IMR-90 (cell line): ENCODE measurements around the gene RNF213. TPM values are rescaled to one million over a fixed set of nuclear protein-coding genes. Genes with fewer than 3 reads are reported as not detected.

Experiments used
- ATAC-seq: fragments of 200-7000 bp; cut with Tn5 transposase; 2 replicates; pipeline ENCODE4 v1.9.1; 2020; ENCODE audit warnings: low read depth, mild to moderate bottlenecking, moderate library complexity
- BruUV-seq: library from RNA; stranded (reverse); fragments of 400-500 nt; replicated peaks from 2 replicates; lab custom pipeline; 2021; lab: Mats Ljungman, UMichigan
- CTCF ChIA-PET: fragments of 300-600 bp; formaldehyde crosslinking; extraction: SDS; loops from one replicate; lab custom pipeline; 2021; ENCODE audit warnings: antibody characterized with exemption; lab: Yijun Ruan, JAX
- POLR2A ChIA-PET: fragments of 300-600 bp; sonication (Branson Sonifier 250); formaldehyde crosslinking; loops from one replicate; lab custom pipeline; 2022; ENCODE audit warnings: antibody characterized with exemption; ENCODE audit not compliant: unreplicated experiment; lab: Charles Lee
- DNase-seq: peaks from one replicate; pipeline ENCODE4 v3.0.0; 2013
- H2AFZ ChIP-seq: replicated peaks from 2 replicates; pipeline ENCODE3; 2013; ENCODE audit warnings: low read length, mild to moderate bottlenecking; ENCODE audit not compliant: poor library complexity
- H2AK5ac ChIP-seq: 2 replicates; pipeline ENCODE4 v1.6.1; 2013; ENCODE audit warnings: low read depth, low read length, inconsistent platforms
- H2AK9ac ChIP-seq: replicated peaks from 2 replicates; pipeline ENCODE3; 2013; ENCODE audit warnings: mild to moderate bottlenecking, low read depth, low read length, moderate library complexity; ENCODE audit not compliant: poor library complexity
- H2BK120ac ChIP-seq: 2 replicates; pipeline ENCODE4 v1.6.1; 2013; ENCODE audit warnings: low read depth, low read length, inconsistent platforms
- H2BK15ac ChIP-seq: 3 replicates; pipeline ENCODE4 v1.6.1; 2013; ENCODE audit warnings: low read depth, low read length, inconsistent platforms
- H2BK20ac ChIP-seq: 2 replicates; pipeline ENCODE4 v1.6.1; 2013; ENCODE audit warnings: low read depth, mild to moderate bottlenecking, inconsistent platforms, low read length, moderate library complexity
- H2BK5ac ChIP-seq: 2 replicates; pipeline ENCODE4 v1.6.1; 2013; ENCODE audit warnings: mild to moderate bottlenecking, low read depth, low read length, inconsistent platforms; ENCODE audit not compliant: poor library complexity, severe bottlenecking
- H3K14ac ChIP-seq: replicated peaks from 2 replicates; pipeline ENCODE4 v1.6.1; 2013; ENCODE audit warnings: low read depth, low read length, inconsistent platforms
- H3K18ac ChIP-seq: 2 replicates; pipeline ENCODE4 v1.6.1; 2013; ENCODE audit warnings: low read depth, low read length, control low read depth
- H3K23ac ChIP-seq: 2 replicates; pipeline ENCODE4 v1.6.1; 2013; ENCODE audit warnings: low read depth, low read length, inconsistent platforms
- H3K27ac ChIP-seq: 2 replicates; pipeline ENCODE4 v1.5.1; 2013; ENCODE audit warnings: mild to moderate bottlenecking, control low read depth, low read length; ENCODE audit not compliant: insufficient read depth
- H3K27me3 ChIP-seq: 2 replicates; pipeline ENCODE4 v1.6.1; 2013; ENCODE audit warnings: low read length; ENCODE audit not compliant: control insufficient read depth, insufficient read depth
- H3K36me3 ChIP-seq: 2 replicates; pipeline ENCODE4 v1.6.1; 2013; ENCODE audit warnings: low read length, mixed read lengths; ENCODE audit not compliant: control insufficient read depth, insufficient read depth
- H3K4ac ChIP-seq: 2 replicates; pipeline ENCODE4 v1.6.1; 2013; ENCODE audit warnings: low read depth, low read length, inconsistent platforms
- H3K4me1 ChIP-seq: 2 replicates; pipeline ENCODE4 v1.6.1; 2013; ENCODE audit warnings: low read length, mixed read lengths; ENCODE audit not compliant: control insufficient read depth, insufficient read depth
- H3K4me2 ChIP-seq: 2 replicates; pipeline ENCODE4 v1.6.1; 2013; ENCODE audit warnings: low read depth, mild to moderate bottlenecking, control low read depth, low read length, moderate library complexity
- H3K4me3 ChIP-seq: 2 replicates; pipeline ENCODE4 v1.5.1; 2013; ENCODE audit warnings: low read depth, mild to moderate bottlenecking, control low read depth, low read length, moderate library complexity; ENCODE audit not compliant: insufficient read depth
- H3K56ac ChIP-seq: 2 replicates; pipeline ENCODE4 v1.6.1; 2013; ENCODE audit warnings: low read length, inconsistent platforms; ENCODE audit not compliant: insufficient read depth; ENCODE audit errors: extremely low read depth
- H3K79me1 ChIP-seq, 2 experiments: 2 replicates each; pipeline ENCODE4 v1.6.1; 2013; ENCODE audit warnings: low read length in 2 of 2, inconsistent platforms in 1 of 2, low read depth in 1 of 2
- H3K9ac ChIP-seq: 2 replicates; pipeline ENCODE4 v1.6.1; 2013; ENCODE audit warnings: low read depth, low read length, control low read depth
- H3K9me1 ChIP-seq: 2 replicates; pipeline ENCODE4 v1.6.1; 2013; ENCODE audit warnings: low read length, inconsistent platforms; ENCODE audit not compliant: insufficient read depth
- H3K9me3 ChIP-seq: 2 replicates; pipeline ENCODE4 v1.6.1; 2013; ENCODE audit warnings: low read length; ENCODE audit not compliant: control insufficient read depth, insufficient read depth
- H4K20me1 ChIP-seq: 2 replicates; pipeline ENCODE4 v1.6.1; 2013; ENCODE audit warnings: low read length, inconsistent platforms; ENCODE audit not compliant: insufficient read depth
- H4K5ac ChIP-seq: 2 replicates; pipeline ENCODE4 v1.6.1; 2013; ENCODE audit warnings: mild to moderate bottlenecking, low read depth, low read length, control low read depth
- H4K8ac ChIP-seq, 2 experiments: 2 replicates each; pipeline ENCODE4 v1.6.1; 2013; ENCODE audit warnings: low read depth in 2 of 2, low read length in 2 of 2, control low read depth in 1 of 2, inconsistent platforms in 1 of 2
- H4K91ac ChIP-seq: 2 replicates; pipeline ENCODE4 v1.6.1; 2013; ENCODE audit warnings: low read depth, low read length, inconsistent platforms; ENCODE audit not compliant: insufficient read depth
- BHLHE40 ChIP-seq: fragments of 150-350 bp; IDR thresholded peaks from 2 replicates; pipeline ENCODE4 v1.6.1; 2016; ENCODE audit warnings: mild to moderate bottlenecking, low read depth, low read length
- CEBPB ChIP-seq: IDR thresholded peaks from 2 replicates; pipeline ENCODE4 v1.6.1; 2012; ENCODE audit warnings: low read depth, low read length, improper control_type of control experiment
- FOS ChIP-seq: fragments of 150-350 bp; IDR thresholded peaks from 2 replicates; pipeline ENCODE4 v1.6.1; 2016; ENCODE audit warnings: low read depth, low read length
- MAFK ChIP-seq: IDR thresholded peaks from 2 replicates; pipeline ENCODE4 v1.6.1; 2012; ENCODE audit warnings: low read depth, low read length, improper control_type of control experiment
- MAZ ChIP-seq: IDR thresholded peaks from 2 replicates; pipeline ENCODE4 v1.6.1; 2012; ENCODE audit warnings: low read depth, mild to moderate bottlenecking, low read length, improper control_type of control experiment, moderate library complexity, borderline replicate concordance
- MXI1 ChIP-seq: IDR thresholded peaks from 2 replicates; pipeline ENCODE4 v1.6.1; 2012; ENCODE audit warnings: low read depth, mild to moderate bottlenecking, low read length, moderate library complexity, borderline replicate concordance
- NFE2L2 ChIP-seq: fragments of 150-350 bp; IDR thresholded peaks from 2 replicates; pipeline ENCODE4 v1.6.1; 2016; ENCODE audit warnings: low read depth, mild to moderate bottlenecking, low read length
- RAD21 ChIP-seq: IDR thresholded peaks from 2 replicates; pipeline ENCODE4 v1.6.1; 2012; ENCODE audit warnings: low read length, improper control_type of control experiment
- RCOR1 ChIP-seq: IDR thresholded peaks from 2 replicates; pipeline ENCODE4 v1.6.1; 2012; ENCODE audit warnings: mild to moderate bottlenecking, low read length, improper control_type of control experiment; ENCODE audit not compliant: insufficient replicate concordance
- SMC3 ChIP-seq: fragments of 150-350 bp; IDR thresholded peaks from 2 replicates; pipeline ENCODE4 v1.6.1; 2016; ENCODE audit warnings: low read depth, mild to moderate bottlenecking, antibody characterized with exemption, low read length, moderate library complexity
- WGBS, 2 experiments: methylation state at CpG; one replicate each; pipeline versions ENCODE4 v1.1.5 to v1.1.7; 2013; ENCODE audit warnings: missing lambda C conversion rate in 2 of 2; ENCODE audit not compliant: insufficient read length in 1 of 2; ENCODE audit errors: extremely low coverage in 2 of 2; 5-methylcytosine and 5-hydroxymethylcytosine counted together
- dilution Hi-C: fragments of 300-500 bp; cut with HindIII; formaldehyde crosslinking; loops from one replicate; pipeline ENCODE4 v1.14.3; 2018; ENCODE audit warnings: low sequenced_read_pairs; ENCODE audit not compliant: unreplicated experiment
- in situ Hi-C: fragments of 300-500 bp; cut with MboI; formaldehyde crosslinking; loops from 3 replicates; pipeline ENCODE4 v1.14.3; 2019; ENCODE audit warnings: low sequenced_read_pairs, inconsistent platforms, mixed read lengths
- intact Hi-C: fragments of 100-400 bp; cut with micrococcal nuclease; formaldehyde crosslinking; loops from 2 replicates; pipeline ENCODE4 v1.10.0; 2022
- polyA plus RNA-seq, 3 experiments: library from polyadenylated mRNA; depleted of rRNA; stranded (reverse); fragments of >200 nt; gene quantifications; 2 replicates each; pipeline ENCODE4 v1.2.3, GENCODE V29; 2012; ENCODE audit warnings: low replicate concordance in 1 of 3
- total RNA-seq: library from RNA; depleted of rRNA; stranded (reverse); fragments of >200 nt; gene quantifications from 2 replicates; pipeline ENCODE4 v1.2.3, GENCODE V29; 2012
- TF ChIP-seq, protein P1 (sequence below): fragments of 150-350 bp; IDR thresholded peaks from 2 replicates; pipeline ENCODE4 v1.6.1; 2017; ENCODE audit warnings: mild to moderate bottlenecking, antibody characterized with exemption, low read length, low read depth
- TF ChIP-seq, protein P2 (sequence below): conservative IDR thresholded peaks from 2 replicates; pipeline ENCODE4 v1.5.1; 2012; ENCODE audit warnings: mild to moderate bottlenecking, low read depth, low read length, improper control_type of control experiment

The RNF213 gene
- total and polyA plus RNA-seq, 2 of the 4 experiments (the other 2 are of a cell fraction), result 23.4 to 36.0 TPM

DNA sequence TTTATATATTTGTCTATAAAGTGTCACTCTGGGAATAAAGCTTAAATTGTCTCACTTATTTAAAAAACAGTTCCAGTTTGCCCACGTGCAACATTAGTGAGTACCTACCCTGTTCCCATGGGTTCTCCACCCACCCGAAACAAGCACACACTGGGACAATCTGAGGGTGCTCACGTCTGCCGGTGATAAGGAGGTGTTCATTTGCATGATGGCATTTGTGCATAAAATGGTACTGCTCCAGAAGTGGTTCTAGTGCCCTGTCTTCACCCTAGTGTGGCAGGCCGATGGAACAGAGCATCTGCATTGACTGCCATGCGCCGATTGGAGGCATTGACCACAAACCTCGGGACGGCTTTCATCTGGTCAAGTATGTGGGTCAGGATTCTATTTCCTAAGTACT is 118.7 kb downstream of the RNF213 start:
- no peak overlapping the region for H3K4me3 ChIP-seq
- POLR2A ChIA-PET, result no interaction called here
- no peaks in the 10 kb centered on the region for H3K9me3 ChIP-seq
- peaks cover 73% of the 10 kb centered on the region for H3K36me3 ChIP-seq
- no peak overlapping the region for H4K8ac ChIP-seq
- no peak for ATAC-seq
- no peak overlapping the region for H3K56ac ChIP-seq
- H3K4me1 ChIP-seq, result no peaks in the 10 kb centered on the region
- H2AFZ ChIP-seq, result no peak overlapping the region
- DNase-seq, result no peak
- in situ Hi-C loops (no loop called here), dilution Hi-C loops (no loop called here), intact Hi-C loops (no loop called here)
- H2BK20ac ChIP-seq, result no peak overlapping the region
- H4K91ac ChIP-seq, result no peak overlapping the region
- H3K4ac ChIP-seq, result no peak overlapping the region
- CTCF ChIA-PET, result no interaction called here
- no peak overlapping the region for H3K4me2 ChIP-seq
- no peak overlapping the region for H3K14ac ChIP-seq
- TF ChIP-seq FOS, result no peak
- no peak for TF ChIP-seq MXI1
- TF ChIP-seq BHLHE40, result no peak
- no peak for TF ChIP-seq SMC3
- TF ChIP-seq MAZ, result no peak
- no peak for TF ChIP-seq RCOR1
- TF ChIP-seq, protein P1, sequence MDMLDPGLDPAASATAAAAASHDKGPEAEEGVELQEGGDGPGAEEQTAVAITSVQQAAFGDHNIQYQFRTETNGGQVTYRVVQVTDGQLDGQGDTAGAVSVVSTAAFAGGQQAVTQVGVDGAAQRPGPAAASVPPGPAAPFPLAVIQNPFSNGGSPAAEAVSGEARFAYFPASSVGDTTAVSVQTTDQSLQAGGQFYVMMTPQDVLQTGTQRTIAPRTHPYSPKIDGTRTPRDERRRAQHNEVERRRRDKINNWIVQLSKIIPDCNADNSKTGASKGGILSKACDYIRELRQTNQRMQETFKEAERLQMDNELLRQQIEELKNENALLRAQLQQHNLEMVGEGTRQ, result no peak
- no peak for TF ChIP-seq NFE2L2
- TF ChIP-seq RAD21, result no peak
- no peak for TF ChIP-seq CEBPB
- no peak for TF ChIP-seq MAFK
- TF ChIP-seq, protein P2, sequence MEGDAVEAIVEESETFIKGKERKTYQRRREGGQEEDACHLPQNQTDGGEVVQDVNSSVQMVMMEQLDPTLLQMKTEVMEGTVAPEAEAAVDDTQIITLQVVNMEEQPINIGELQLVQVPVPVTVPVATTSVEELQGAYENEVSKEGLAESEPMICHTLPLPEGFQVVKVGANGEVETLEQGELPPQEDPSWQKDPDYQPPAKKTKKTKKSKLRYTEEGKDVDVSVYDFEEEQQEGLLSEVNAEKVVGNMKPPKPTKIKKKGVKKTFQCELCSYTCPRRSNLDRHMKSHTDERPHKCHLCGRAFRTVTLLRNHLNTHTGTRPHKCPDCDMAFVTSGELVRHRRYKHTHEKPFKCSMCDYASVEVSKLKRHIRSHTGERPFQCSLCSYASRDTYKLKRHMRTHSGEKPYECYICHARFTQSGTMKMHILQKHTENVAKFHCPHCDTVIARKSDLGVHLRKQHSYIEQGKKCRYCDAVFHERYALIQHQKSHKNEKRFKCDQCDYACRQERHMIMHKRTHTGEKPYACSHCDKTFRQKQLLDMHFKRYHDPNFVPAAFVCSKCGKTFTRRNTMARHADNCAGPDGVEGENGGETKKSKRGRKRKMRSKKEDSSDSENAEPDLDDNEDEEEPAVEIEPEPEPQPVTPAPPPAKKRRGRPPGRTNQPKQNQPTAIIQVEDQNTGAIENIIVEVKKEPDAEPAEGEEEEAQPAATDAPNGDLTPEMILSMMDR, result no peak
- H2AK9ac ChIP-seq, result no peak overlapping the region
- 83% methylated on average over 1 of the region's 9 CpGs; no CpG with 5 or more reads in 1 of the 2 experiments for WGBS, 2 experiments
- no peak overlapping the region for H2BK120ac ChIP-seq
- no peak overlapping the region for H3K23ac ChIP-seq
- no peaks in the 10 kb centered on the region for H4K20me1 ChIP-seq
- no TSS peak for BruUV-seq
- H2BK5ac ChIP-seq, result no peak overlapping the region
- no peak overlapping the region for H3K27ac ChIP-seq
- H3K27me3 ChIP-seq, result no peaks in the 10 kb centered on the region
- H2AK5ac ChIP-seq, result no peak overlapping the region
- peaks cover 6% of the 10 kb centered on the region; the same call in 1 of the 2 replicates for H3K9me1 ChIP-seq
- H4K5ac ChIP-seq, result no peak overlapping the region
- H3K79me1 ChIP-seq, result peaks cover 0 to 5% of the 10 kb centered on the region in 2 experiments; a peak in 1 of 4 replicates
- H3K18ac ChIP-seq, result no peak overlapping the region
- no peak overlapping the region for H3K9ac ChIP-seq
- H2BK15ac ChIP-seq, result no peak overlapping the region
